Rectal smooth muscle tissue (tissue), 1 donor: Measurements from ENCODE around the gene C17orf113.
A peak's percentile ranks its signal among the peaks of the same experiment; 100 is the strongest.

ENCODE experiments used
- H3K27ac ChIP-seq: one replicate; pipeline ENCODE4 v1.7.0; 2013; ENCODE audit warnings: low read depth, low read length, inconsistent platforms
- H3K27me3 ChIP-seq: one replicate; pipeline ENCODE4 v1.7.0; 2013; ENCODE audit warnings: low read length; ENCODE audit not compliant: control insufficient read depth, insufficient read depth
- H3K36me3 ChIP-seq: one replicate; pipeline ENCODE4 v1.7.0; 2013; ENCODE audit warnings: low read length; ENCODE audit not compliant: control insufficient read depth, insufficient read depth
- H3K4me1 ChIP-seq: one replicate; pipeline ENCODE4 v1.7.0; 2013; ENCODE audit warnings: low read length; ENCODE audit not compliant: control insufficient read depth, insufficient read depth
- H3K4me3 ChIP-seq: one replicate; pipeline ENCODE4 v1.7.0; 2013; ENCODE audit warnings: low read length
- H3K9ac ChIP-seq: one replicate; pipeline ENCODE4 v1.7.0; 2013; ENCODE audit warnings: low read length

The C17orf113 gene

DNA sequence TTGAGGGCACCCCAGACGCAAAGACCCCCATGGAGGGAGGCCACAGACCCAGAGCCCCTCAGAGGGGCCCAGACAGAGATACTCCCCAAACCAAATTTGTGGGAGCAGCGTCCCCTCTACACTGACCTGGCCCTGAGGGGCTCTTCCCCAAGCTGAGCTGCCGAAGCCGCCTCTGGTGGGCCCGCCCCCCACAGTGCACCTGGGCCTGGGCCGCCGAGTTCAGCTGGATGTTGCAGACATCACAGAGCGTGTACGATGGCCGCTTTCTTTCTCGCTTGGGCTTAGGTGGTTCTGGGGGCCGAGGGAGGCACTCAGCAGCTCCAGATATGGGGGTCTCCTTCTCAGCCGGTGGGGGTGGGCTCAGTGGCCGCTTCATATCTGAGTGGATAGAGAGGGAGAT lies 12.3 kb upstream of the C17orf113 start:
- Histone ChIP-seq H3K9ac (no peak overlapping the region), H3K4me3 (no peak overlapping the region), H3K27me3 (no peaks in the 10 kb centered on the region), H3K27ac (no peak overlapping the region), H3K4me1 (no peaks in the 10 kb centered on the region), H3K36me3 (no peaks in the 10 kb centered on the region)

- no peaks in the 10 kb centered on the region for H3K36me3 ChIP-seq
- no peaks in the 10 kb centered on the region for H3K27me3 ChIP-seq
- H3K4me3 ChIP-seq: no peak overlapping the region
- no peaks in the 10 kb centered on the region for H3K4me1 ChIP-seq
- H3K27ac ChIP-seq: no peak overlapping the region
- no peak overlapping the region for H3K9ac ChIP-seq
Measured at GRCh38 chr17:42061646-42062487, 11.5 kb upstream of the C17orf113 start.

DNA sequence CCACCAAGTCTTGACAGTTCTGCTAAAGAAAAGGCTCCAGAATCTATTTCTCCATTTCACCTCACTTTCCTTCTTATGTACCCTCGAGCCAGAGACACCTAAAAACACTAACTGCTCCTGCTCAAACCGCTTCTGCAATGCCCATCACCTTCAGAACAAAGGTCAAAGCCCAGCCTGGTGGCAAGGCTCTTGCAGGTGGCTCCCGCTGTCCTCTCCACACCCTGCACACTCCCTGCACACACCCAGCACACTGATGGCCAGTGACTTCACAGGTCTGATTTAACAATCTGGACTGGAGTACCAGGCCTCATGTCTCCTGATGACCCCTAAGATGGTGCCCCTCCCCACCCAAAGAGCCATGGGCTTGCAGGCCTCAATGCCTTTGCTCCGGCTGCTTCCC lies 9.8 kb upstream of the C17orf113 start:
- H3K27ac ChIP-seq: no peak overlapping the region
- no peaks in the 10 kb centered on the region for H3K36me3 ChIP-seq
- H3K4me1 ChIP-seq: no peaks in the 10 kb centered on the region
- H3K4me3 ChIP-seq: no peak overlapping the region
- no peak overlapping the region for H3K9ac ChIP-seq
- H3K27me3 ChIP-seq: peaks cover 3% of the 10 kb centered on the region

DNA sequence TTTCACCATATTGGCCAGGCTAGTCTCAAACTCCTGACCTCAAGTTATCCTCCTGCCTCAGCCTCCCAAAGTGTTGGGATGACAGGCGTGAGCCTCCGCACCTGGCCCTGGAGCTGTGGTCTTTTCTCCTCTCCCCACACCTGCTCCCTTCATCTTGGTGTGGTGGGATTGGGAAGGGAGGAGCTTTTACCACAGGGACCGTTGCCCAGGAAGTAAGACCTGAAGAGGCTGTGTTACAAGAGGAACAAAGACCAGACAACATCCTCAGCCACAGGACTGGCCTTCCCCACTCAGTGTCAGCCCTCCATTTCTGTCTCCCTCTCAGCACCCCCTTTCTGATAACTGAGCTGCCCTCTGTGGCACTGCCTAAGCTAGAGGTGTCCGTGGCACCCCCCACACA lies 9.4 kb upstream of the C17orf113 start:
- H3K4me3 ChIP-seq: no peak overlapping the region
- H3K4me1 ChIP-seq: no peaks in the 10 kb centered on the region
- no peak overlapping the region for H3K27ac ChIP-seq
- no peak overlapping the region for H3K9ac ChIP-seq
- no peaks in the 10 kb centered on the region for H3K36me3 ChIP-seq
- H3K27me3 ChIP-seq: peaks cover 4% of the 10 kb centered on the region

- Histone ChIP-seq H3K4me1 (no peaks in the 10 kb centered on the region), H3K27ac (no peak overlapping the region), H3K27me3 (peaks cover 8% of the 10 kb centered on the region), H3K36me3 (no peaks in the 10 kb centered on the region), H3K9ac (no peak overlapping the region), H3K4me3 (no peak overlapping the region)
Measured at GRCh38 chr17:42058063-42058462, 7.7 kb upstream of the C17orf113 start.

DNA sequence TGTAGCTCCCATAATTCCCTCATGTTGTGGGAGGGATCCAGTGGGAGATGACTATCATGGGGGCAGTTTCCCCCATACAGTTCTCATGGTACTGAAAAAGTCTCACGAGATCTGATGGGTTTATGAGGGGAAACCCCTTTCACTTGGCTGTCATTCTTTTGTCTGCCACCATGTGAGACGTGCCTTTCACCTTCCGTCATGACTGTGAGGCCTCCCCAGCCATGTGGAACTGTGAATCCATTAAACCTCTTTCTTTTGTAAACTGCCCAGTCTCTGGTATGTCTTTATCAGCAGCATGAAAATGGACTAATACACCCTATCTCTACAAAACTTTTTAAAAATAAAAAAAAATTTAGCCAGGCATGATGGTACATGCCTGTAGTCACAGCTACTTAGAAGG lies 6.2 kb upstream of the C17orf113 start:
- Histone ChIP-seq H3K9ac (no peak overlapping the region), H3K36me3 (no peaks in the 10 kb centered on the region), H3K4me1 (no peaks in the 10 kb centered on the region), H3K4me3 (no peak overlapping the region), H3K27me3 (peaks cover 8% of the 10 kb centered on the region), H3K27ac (no peak overlapping the region)

- no peaks in the 10 kb centered on the region for H3K36me3 ChIP-seq
- no peak overlapping the region for H3K27ac ChIP-seq
- no peak overlapping the region for H3K4me3 ChIP-seq
- H3K9ac ChIP-seq: no peak overlapping the region
- peaks cover 8% of the 10 kb centered on the region for H3K27me3 ChIP-seq
- no peaks in the 10 kb centered on the region for H3K4me1 ChIP-seq
Measured at GRCh38 chr17:42055496-42055895, 5.1 kb upstream of the C17orf113 start.

DNA sequence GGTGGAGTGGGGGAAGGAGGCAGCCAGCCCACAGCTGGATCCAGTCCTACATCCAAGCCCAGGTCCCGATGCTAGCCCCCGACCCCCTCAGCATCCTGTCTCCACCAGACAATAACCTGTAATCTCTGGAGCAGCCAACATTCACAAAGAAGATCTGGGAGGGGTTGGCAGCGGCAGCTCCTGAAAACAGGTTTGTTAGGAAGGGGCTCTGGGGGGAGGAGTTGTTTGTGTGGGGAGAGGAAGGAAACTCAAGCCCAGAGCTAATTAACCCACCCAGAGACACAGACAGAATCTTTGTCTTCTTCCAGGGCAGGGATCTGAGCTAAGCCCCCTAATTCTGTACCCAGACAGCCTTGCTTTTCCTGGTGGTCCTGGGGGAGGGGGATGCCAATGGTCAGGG lies 4.6 kb upstream of the C17orf113 start:
- Histone ChIP-seq H3K27ac (no peak overlapping the region), H3K27me3 (peaks cover 8% of the 10 kb centered on the region), H3K4me3 (no peak overlapping the region)

DNA sequence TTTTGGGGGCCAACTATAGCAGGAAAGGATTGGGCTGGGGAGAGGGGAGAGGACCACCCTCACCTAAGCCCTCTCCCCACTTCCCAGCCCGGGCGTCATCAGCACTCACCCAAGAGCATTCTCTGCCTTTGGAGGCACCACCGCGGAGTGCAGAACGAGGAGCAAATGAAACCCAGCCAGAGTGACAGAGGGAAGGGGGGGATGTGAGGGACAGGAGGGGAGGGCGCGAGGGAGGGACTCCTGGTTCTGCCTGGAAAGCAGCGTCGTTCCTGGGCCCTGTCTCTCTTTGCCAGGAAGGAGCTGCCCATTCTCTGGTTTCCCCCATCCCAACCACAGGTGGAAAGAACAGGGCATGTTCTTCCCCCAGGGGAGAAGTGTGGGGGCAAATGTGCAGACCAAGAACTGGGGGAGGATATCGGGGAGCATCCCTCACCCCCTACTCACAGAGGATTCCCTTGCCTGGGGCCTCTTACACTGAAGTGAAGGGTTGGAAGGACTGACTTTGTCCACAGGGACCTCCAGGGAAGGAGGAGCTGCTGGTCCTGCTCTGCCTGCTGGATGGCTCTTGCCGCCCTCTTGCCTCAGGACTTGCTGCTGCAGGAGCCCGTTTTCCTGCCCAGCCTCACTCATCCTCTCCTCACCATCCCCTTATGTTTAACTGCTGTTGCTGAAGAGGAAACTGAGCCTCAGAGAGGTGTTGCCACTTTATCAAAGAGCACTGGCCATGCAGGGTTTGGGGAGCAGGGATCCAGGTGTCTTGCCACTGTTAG lies 3.5 kb upstream of the C17orf113 start:
- Histone ChIP-seq H3K27me3 (peaks cover 8% of the 10 kb centered on the region), H3K9ac (no peak overlapping the region), H3K4me3 (no peak overlapping the region), H3K4me1 (peaks cover 3% of the 10 kb centered on the region), H3K27ac (no peak overlapping the region), H3K36me3 (no peaks in the 10 kb centered on the region)

More for the DNA sequence above, 4.6 kb upstream of the C17orf113 start:
- Histone ChIP-seq H3K36me3 (no peaks in the 10 kb centered on the region), H3K9ac (no peak overlapping the region), H3K4me1 (no peaks in the 10 kb centered on the region)

DNA sequence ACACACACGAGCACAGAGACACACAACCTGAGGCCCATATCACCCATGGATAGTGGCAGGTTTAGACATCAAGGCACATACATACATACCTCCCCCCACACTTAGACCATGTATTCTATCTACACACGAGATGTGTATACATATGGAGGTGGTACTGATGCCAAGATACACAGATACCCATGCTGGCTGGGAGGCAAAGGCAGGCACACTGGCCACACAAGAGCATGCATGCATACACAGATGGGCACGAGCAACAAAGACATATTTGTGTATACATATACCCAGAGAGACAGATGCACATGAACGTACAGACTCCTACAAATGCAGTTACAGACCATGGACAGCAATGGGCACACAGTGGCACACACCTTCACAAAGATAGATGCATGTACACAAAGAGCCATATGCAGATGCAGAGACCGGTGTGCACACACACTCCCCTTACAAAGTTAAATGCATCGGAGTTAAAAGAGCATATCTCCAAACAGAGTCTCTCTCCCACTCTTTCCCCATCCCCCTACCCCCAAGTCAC lies 2.0 kb upstream of the C17orf113 start:
- H3K27me3 ChIP-seq: peaks cover 8% of the 10 kb centered on the region
- no peaks in the 10 kb centered on the region for H3K36me3 ChIP-seq

GRCh38 chr17:42051645-42052044 lies 1.2 kb upstream of the C17orf113 start:
- Histone ChIP-seq H3K9ac (no peak overlapping the region), H3K4me3 (no peak overlapping the region), H3K36me3 (no peaks in the 10 kb centered on the region), H3K27ac (no peak overlapping the region), H3K27me3 (peaks cover 8% of the 10 kb centered on the region), H3K4me1 (peaks cover 3% of the 10 kb centered on the region)

More for the DNA sequence above, 2.0 kb upstream of the C17orf113 start:
- Histone ChIP-seq H3K4me3 (no peak overlapping the region), H3K9ac (no peak overlapping the region), H3K4me1 (peaks cover 3% of the 10 kb centered on the region), H3K27ac (no peak overlapping the region)

DNA sequence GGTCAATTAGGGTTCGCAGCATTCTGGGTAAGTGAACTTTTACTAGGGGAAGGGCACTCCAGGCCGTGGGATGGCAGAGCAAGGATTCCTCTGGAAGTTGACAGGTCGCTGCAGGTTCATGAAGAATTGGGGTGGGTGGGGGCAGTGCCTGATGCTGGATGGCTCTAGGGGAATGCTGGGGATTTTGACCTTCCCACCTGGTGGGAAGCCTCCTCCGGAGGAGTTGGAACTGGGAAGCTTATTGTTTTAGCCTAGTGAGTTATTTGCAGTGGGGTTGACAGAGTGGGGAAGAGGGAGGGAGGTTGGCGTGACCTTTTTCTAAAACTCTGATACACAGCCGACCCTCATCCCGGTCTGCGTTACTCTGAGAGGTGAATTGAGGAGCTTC lies 606 bp upstream of the C17orf113 start:
- H3K36me3 ChIP-seq: no peaks in the 10 kb centered on the region
- no peak overlapping the region for H3K27ac ChIP-seq
- H3K4me3 ChIP-seq: peak overlapping the region; percentile 53
- H3K9ac ChIP-seq: no peak overlapping the region
- peaks cover 3% of the 10 kb centered on the region for H3K4me1 ChIP-seq
- peaks cover 8% of the 10 kb centered on the region for H3K27me3 ChIP-seq
